GM10248 (cell line): Measurements from ENCODE around the gene VWF.

Experiments
- CTCF ChIA-PET: fragments of 300-600 bp; sonication (Branson Sonifier 250); formaldehyde crosslinking; extraction: SDS; loops from one replicate; lab custom pipeline; 2021; ENCODE audit warnings: antibody characterized with exemption; lab: Yijun Ruan, JAX
- POLR2A ChIA-PET: fragments of 350-650 bp; sonication (Branson Sonifier 250); formaldehyde crosslinking; extraction: SDS; loops from one replicate; lab custom pipeline; 2020; ENCODE audit warnings: antibody characterized with exemption; lab: Yijun Ruan, JAX
- DNase-seq: peaks from one replicate; pipeline ENCODE4 v3.0.0; 2012; ENCODE audit errors: extremely low spot score
- TF ChIP-seq, protein P1 (sequence below): IDR thresholded peaks from 2 replicates; pipeline ENCODE4 v1.5.1; 2012; ENCODE audit warnings: mild to moderate bottlenecking, low read depth; ENCODE audit errors: extremely low read depth, missing control alignments, control extremely low read depth

The VWF gene

DNA sequence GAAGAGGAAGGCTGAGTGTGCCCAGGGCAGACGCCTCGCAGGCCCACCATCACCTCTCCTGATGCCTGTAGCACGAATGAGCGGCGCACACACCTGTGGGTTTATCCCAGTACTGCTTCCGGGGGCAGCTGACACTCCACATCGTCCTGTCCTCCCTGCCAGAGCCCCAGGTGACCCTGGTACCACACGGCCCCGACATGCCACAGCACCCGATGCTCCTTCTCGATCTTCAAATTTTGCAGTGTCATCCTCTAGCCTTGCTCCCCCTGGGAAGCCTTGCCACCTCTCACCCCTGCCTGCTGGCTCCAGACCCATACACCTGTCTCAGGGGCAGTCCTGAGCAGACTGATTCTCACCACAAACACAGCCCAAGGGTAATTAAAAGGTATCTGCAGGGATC, 220.0 kb downstream of the VWF start:
- POLR2A ChIA-PET: no interaction called here
- TF ChIP-seq, protein P1, sequence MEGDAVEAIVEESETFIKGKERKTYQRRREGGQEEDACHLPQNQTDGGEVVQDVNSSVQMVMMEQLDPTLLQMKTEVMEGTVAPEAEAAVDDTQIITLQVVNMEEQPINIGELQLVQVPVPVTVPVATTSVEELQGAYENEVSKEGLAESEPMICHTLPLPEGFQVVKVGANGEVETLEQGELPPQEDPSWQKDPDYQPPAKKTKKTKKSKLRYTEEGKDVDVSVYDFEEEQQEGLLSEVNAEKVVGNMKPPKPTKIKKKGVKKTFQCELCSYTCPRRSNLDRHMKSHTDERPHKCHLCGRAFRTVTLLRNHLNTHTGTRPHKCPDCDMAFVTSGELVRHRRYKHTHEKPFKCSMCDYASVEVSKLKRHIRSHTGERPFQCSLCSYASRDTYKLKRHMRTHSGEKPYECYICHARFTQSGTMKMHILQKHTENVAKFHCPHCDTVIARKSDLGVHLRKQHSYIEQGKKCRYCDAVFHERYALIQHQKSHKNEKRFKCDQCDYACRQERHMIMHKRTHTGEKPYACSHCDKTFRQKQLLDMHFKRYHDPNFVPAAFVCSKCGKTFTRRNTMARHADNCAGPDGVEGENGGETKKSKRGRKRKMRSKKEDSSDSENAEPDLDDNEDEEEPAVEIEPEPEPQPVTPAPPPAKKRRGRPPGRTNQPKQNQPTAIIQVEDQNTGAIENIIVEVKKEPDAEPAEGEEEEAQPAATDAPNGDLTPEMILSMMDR: no peak
- no peak for DNase-seq
- CTCF ChIA-PET: no interaction called here

DNA sequence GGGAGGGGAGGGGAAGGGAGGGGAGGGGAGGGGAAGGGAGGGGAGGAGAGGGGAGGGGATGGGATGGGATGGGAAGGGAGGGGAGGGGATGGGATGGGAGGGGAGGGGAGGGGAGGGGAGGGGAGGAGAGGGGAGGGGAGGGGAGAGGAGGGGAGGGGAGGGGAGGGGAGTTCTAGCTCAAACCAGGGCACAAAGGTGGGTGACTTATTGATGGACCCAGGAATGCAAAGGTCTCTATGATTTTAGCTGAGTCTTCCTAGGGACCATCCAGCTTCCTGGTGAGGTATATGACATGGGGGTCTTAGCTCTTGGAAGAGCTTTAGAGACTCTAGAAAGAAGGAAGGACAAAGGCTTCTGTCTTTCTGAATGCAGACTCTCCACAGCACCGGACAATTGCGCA, 221.7 kb downstream of the VWF start:
- TF ChIP-seq, protein P1: no peak
- CTCF ChIA-PET: no interaction called here

DNA sequence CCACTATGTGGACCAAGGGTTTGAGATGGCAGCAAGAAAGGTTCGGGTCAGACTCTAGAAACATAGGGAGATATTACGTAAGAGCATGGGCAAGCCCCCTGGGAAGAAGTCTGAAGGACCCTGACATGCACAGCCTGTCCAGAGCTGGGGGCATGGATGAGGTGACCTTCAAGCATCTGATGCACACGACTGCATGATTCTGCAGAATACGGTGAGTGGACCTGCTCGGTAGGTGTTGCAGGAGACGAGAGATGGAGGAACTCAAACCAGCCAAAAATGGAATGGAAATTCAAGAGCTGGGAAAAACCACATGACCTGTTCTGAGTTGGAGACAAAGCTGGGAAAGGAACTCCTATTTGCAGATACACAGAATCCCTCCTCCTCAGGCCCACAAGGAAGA, 223.1 kb downstream of the VWF start:
- no peak for DNase-seq
- ChIA-PET POLR2A (no interaction called here), CTCF (no interaction called here)
- TF ChIP-seq, protein P1: no peak

More for the DNA sequence above, 221.7 kb downstream of the VWF start:
- DNase-seq: no peak
- POLR2A ChIA-PET: no interaction called here

DNA sequence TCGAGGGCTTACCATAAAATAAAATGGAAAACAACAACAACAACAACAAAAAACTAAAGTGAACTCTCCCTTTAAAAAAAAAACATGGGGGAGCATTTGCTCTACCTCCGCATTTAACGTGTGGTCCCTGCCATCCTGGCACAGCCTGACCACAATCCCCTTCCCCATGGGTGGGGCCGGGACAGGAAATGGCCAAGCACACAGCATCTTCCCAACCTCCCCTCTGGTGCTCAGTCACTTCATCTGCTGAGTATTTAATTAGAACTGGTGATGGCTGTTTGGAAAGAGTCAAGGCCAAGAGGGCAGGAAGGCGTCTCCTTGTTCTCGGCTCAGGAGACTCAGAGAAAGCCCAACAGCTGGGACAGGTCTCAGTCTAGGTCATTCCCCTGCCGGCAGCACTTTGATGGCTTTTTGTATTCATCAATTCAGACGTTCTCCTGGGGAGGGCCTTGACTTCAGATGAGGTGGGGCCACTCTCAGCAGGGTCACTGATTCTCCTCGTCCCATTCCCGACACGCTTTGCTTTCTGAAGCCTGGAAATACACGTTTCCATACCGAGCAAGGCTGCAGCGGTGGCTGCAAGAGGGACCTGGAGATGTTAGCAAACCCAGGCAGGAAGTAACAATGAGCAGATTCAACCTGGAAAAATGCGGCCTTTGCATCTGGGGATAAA, 223.8 kb downstream of the VWF start:
- CTCF ChIA-PET: no interaction called here
- TF ChIP-seq, protein P1: no peak
- POLR2A ChIA-PET: no interaction called here
- no peak for DNase-seq

DNA sequence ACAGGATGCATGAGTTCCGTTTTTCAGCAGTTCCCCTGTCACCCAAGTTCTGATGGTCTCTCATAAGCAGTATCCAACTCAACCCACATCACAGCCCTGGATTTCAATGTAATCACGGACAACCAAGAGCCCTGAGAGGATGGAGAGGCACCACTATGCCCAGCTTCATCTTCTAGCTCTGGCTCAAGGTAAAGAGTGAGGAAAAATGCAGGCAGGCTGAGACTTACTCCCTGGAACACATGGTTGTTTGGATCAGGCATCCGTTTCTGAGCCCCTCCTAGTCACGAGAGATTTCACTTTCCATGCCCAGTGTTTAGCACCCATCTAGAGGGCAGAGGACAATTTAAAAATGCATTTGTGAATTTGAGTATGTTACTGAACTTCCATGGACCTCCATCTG, 224.4 kb downstream of the VWF start:
- POLR2A ChIA-PET: no interaction called here
- no peak for DNase-seq
- CTCF ChIA-PET: interaction anchor here (1.3 kb wide), 1 partner anchor 155 kb away, joined by 4 read pairs; no protein-coding TSS in a partner anchor
- TF ChIP-seq, protein P1: no peak

DNA sequence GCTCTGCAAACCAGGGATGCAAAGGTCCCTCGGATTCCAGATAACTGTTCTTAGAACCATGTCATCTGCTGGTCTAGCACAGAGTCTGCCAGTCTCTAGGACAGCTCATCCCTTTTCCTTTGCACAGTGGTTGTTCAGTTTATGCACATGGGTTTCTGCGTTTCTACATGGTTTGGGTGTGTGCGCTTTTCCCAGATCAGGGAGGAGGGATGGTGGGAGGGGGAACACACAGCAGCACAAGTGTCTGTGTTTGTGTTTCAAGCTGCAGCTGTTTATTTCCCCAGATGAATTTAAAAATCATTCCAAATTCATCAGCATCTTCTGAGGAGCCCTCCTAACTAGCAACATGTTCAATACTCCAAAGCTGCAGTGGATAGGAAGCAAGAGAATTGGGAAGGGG, 224.8 kb downstream of the VWF start:
- TF ChIP-seq, protein P1: no peak
- ChIA-PET CTCF (interaction anchor here (1.3 kb wide), 1 partner anchor 155 kb away, joined by 4 read pairs; no protein-coding TSS in a partner anchor), POLR2A (no interaction called here)
- DNase-seq: no peak
